ENCODE data around the gene LRFN4. TPM values are rescaled to one million over a fixed set of nuclear protein-coding genes. Genes with fewer than 3 reads are reported as not detected.

Gene LRFN4
- total and polyA plus RNA-seq, 2 of the 8 experiments (the other 6 are each of a cell fraction or from before 2014, with no cell fraction given) = 49.8 to 64.3 TPM

DNA sequence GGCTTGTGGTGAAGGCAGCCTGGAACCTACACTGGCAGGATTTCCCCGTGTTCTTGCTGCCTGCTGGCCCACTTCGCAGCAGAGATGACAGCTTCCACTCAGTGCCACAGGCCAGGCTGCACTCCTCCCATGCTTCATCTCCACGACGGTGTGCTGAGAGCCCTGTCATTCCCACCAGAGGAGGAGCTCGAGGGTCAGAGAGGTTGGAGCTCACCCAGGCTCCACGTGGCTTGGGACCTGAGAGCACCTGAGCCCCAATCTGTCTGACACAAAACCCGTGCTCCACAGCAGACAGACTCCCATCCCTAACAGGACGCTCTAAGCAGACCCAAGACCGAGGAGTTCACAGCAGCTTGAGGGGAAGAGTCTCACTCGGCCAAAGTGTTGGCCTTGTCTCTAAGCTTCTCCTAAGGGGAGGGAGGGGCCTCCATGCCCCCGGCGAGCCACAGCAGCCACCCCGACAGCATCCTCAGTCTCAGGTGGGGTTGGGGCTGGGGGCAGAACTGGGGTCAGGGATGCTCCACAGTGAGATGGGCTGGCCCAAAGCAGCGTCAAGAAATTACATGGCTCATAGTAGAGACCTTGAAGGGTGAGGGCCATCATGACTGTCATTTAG lies 10.7 kb downstream of the LRFN4 start:
- H3K23ac ChIP-seq (ENCODE audit: insufficient read length) = no peak overlapping the region
- H4K20me1 ChIP-seq (replicated peaks in 1 of 2; ENCODE audit: control insufficient read depth in 1 of 2, insufficient read depth in 2 of 2, low read length in 2 of 2) = peaks cover 0 to 2% of the 10 kb centered on the region in 2 experiments
- no peak overlapping the region for H2AK5ac ChIP-seq (ENCODE audit: low read depth, low read length)
- H3K9ac ChIP-seq (replicated peaks in 1 of 4; ENCODE audit: extremely low read depth in 1 of 4, low read depth in 3 of 4, low read length in 3 of 4) = no peak overlapping the region
- no peak overlapping the region for H3K4ac ChIP-seq (replicated peaks; ENCODE audit: insufficient read length, low read depth, low read length)
- H4K91ac ChIP-seq (replicated peaks; ENCODE audit: insufficient read length, low read length) = no peak overlapping the region
- H2BK15ac ChIP-seq (ENCODE audit: low read length) = 0 out of 2 replicates have a peak overlapping the region, but pooled peaks have one; percentile 72
- peaks cover 0 to 2% (median 0%) of the 10 kb centered on the region in 4 experiments; a peak in 1 of 8 replicates for H3K36me3 ChIP-seq (ENCODE audit: control insufficient read depth in 2 of 4, insufficient read depth in 4 of 4, low read length in 3 of 4)
- H3K4me1 ChIP-seq (replicated peaks in 1 of 4; ENCODE audit: control insufficient read depth in 3 of 4, insufficient read depth in 4 of 4, low read length in 3 of 4) = peaks cover 0 to 12% (median 2%) of the 10 kb centered on the region in 4 experiments; a peak in 5 of 7 replicates
- H3K14ac ChIP-seq (ENCODE audit: insufficient read length) = no peak overlapping the region
- H2BK20ac ChIP-seq (ENCODE audit: low read length) = no peak overlapping the region
- no peak for DNase-seq (ENCODE audit: low read depth in 1 of 2, low spot score in 2 of 2)
- no peak overlapping the region for H2BK12ac ChIP-seq (ENCODE audit: low read depth, low read length)
- H3K27me3 ChIP-seq (replicated peaks in 1 of 4; ENCODE audit: control insufficient read depth in 3 of 4, extremely low read depth in 1 of 4, insufficient read depth in 3 of 4, low read length in 3 of 4) = no peaks in the 10 kb centered on the region
- ChIA-PET CTCF (ENCODE audit: partially characterized antibody) (interaction anchor here (0.8 to 13.8 kb wide), 12 partner anchors 9 to 182 kb away, joined by 3 to 199 read pairs (median 6); partner anchors contain the start of genes C11orf86 and RCE1), POLR2A (ENCODE audit: partially characterized antibody) (interaction anchor here (0.7 to 2.4 kb wide), 8 partner anchors 10 to 533 kb away, joined by 3 to 7 read pairs (median 6); partner anchors contain the start of gene RCE1)
- H3K4me3 ChIP-seq (ENCODE audit: extremely low read depth in 1 of 4, insufficient read depth in 2 of 4, low read depth in 3 of 4, low read length in 4 of 4) = no peak overlapping the region
- H4K8ac ChIP-seq (ENCODE audit: extremely low read depth, insufficient read depth, low read length) = no peak overlapping the region
- no peak overlapping the region for H3K56ac ChIP-seq (replicated peaks; ENCODE audit: insufficient read length, low read depth, low read length)
- no peaks in the 10 kb centered on the region for H3K79me2 ChIP-seq (ENCODE audit: control insufficient read depth in 1 of 2, insufficient read depth in 2 of 2, low read length in 2 of 2)
- H4K5ac ChIP-seq (ENCODE audit: insufficient read length, low read depth, low read length) = no peak overlapping the region
- H3K9me3 ChIP-seq (ENCODE audit: insufficient read depth in 2 of 2, low read depth in 1 of 2, low read length in 1 of 2) = no peaks in the 10 kb centered on the region
- no peak overlapping the region for H2AFZ ChIP-seq (ENCODE audit: low read length)
- no peak for FAIRE-seq
- no peak overlapping the region for H3K4me2 ChIP-seq (ENCODE audit: insufficient read depth in 1 of 2, low read depth in 2 of 2, low read length in 2 of 2)
- no peak overlapping the region for H3K18ac ChIP-seq (ENCODE audit: extremely low read depth, low read length)
- H3K23me2 ChIP-seq (ENCODE audit: low read depth, low read length) = no peaks in the 10 kb centered on the region
- no peak overlapping the region for H2BK120ac ChIP-seq (replicated peaks; ENCODE audit: low read depth, low read length)
- no peak overlapping the region for H3K27ac ChIP-seq (ENCODE audit: low read depth, low read length)
- WGBS, 2 experiments (ENCODE audit: extremely low coverage in 1 of 2, insufficient coverage in 1 of 2, insufficient read length in 1 of 2, insufficient replicate concordance in 2 of 2, low coverage in 1 of 2, low lambda C conversion rate in 2 of 2, missing lambda C conversion rate in 1 of 2) = 82% methylated on average over 11 of the region's 14 CpGs; no CpG with 5 or more reads in 1 of the 2 experiments
- no peak overlapping the region for H2BK5ac ChIP-seq (ENCODE audit: low read depth, low read length)
- no peaks in the 10 kb centered on the region for H3K79me1 ChIP-seq (ENCODE audit: low read depth, low read length)
- no peak for TF ChIP-seq CBX5 (IDR thresholded peaks at IDR 0.05; ENCODE audit: low read depth, low read length)
- TF ChIP-seq, protein P1, sequence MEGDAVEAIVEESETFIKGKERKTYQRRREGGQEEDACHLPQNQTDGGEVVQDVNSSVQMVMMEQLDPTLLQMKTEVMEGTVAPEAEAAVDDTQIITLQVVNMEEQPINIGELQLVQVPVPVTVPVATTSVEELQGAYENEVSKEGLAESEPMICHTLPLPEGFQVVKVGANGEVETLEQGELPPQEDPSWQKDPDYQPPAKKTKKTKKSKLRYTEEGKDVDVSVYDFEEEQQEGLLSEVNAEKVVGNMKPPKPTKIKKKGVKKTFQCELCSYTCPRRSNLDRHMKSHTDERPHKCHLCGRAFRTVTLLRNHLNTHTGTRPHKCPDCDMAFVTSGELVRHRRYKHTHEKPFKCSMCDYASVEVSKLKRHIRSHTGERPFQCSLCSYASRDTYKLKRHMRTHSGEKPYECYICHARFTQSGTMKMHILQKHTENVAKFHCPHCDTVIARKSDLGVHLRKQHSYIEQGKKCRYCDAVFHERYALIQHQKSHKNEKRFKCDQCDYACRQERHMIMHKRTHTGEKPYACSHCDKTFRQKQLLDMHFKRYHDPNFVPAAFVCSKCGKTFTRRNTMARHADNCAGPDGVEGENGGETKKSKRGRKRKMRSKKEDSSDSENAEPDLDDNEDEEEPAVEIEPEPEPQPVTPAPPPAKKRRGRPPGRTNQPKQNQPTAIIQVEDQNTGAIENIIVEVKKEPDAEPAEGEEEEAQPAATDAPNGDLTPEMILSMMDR (IDR thresholded peaks at IDR 0.05; ENCODE audit: control extremely low read depth in 1 of 3, insufficient read depth in 1 of 3, low read depth in 1 of 3, low read length in 3 of 3) = peak in 1 of 3 experiments; percentile 31; a peak in 2 of 4 replicates
- TF ChIP-seq RNF2 (IDR thresholded peaks at IDR 0.05; ENCODE audit: borderline replicate concordance, low read depth, low read length, missing control alignments, poor library complexity, severe bottlenecking) = no peak
- no peak for TF ChIP-seq FOSL1 (IDR thresholded peaks at IDR 0.05; ENCODE audit: insufficient read depth, low read depth, low read length)
- TF ChIP-seq RAD21 (IDR thresholded peaks at IDR 0.05 in 1 of 2, conservative IDR thresholded peaks at IDR 0.05 in 1 of 2; ENCODE audit: low read depth in 2 of 2, low read length in 2 of 2) = peak; percentile 11 to 38; a peak in 3 of 4 replicates
- TF ChIP-seq RBBP5 (IDR thresholded peaks at IDR 0.05; ENCODE audit: borderline replicate concordance, low read depth, low read length) = no peak
- TF ChIP-seq MAFK (IDR thresholded peaks at IDR 0.05; ENCODE audit: low read depth, low read length) = no peak
- no peak for TF ChIP-seq CEBPB (IDR thresholded peaks at IDR 0.05; ENCODE audit: low read depth, low read length)
- no peak for TF ChIP-seq SP2 (IDR thresholded peaks at IDR 0.05; ENCODE audit: low read length)

Data from H1 (cell line).